HG02678 (cell line): ENCODE measurements around the gene MS4A4A.
"Not testable (repeated sequence)": the region's sequence is repeated elsewhere in the genome, so short reads cannot be mapped to it uniquely, and the experiment has no call there.

Source experiments
- ATAC-seq: cut with Tn5 transposase; IDR thresholded peaks from one replicate; pipeline ENCODE4 v1.9.1; 2021; ENCODE audit warnings: mild to moderate bottlenecking, moderate library complexity; ENCODE audit not compliant: unreplicated experiment

Gene MS4A4A

DNA sequence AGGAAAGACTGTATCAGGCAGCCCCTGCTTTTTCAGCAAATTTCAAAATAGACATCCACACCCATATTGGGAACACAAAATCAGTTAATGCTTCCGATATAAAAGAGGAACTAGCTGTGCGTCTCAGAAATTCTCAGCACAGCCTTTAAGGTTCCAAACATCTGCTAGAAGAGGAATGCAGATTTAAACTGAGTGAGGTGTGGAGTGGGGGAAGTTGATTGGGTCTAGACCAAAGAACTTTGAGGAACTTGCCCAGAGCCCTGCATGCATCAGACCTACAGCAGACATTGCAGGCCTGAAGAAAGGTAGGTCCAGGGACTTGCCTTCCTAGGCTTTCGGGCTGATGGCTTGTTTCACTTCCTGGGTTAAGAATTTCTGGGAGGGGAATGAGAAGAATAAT is at the start of gene MS4A4A:
Gene MS4A4A (plus strand): TSS at position 255 of the 400 bp plus-strand sequence. CDS start 10 bp downstream, at position 265.
- no peak for ATAC-seq

DNA sequence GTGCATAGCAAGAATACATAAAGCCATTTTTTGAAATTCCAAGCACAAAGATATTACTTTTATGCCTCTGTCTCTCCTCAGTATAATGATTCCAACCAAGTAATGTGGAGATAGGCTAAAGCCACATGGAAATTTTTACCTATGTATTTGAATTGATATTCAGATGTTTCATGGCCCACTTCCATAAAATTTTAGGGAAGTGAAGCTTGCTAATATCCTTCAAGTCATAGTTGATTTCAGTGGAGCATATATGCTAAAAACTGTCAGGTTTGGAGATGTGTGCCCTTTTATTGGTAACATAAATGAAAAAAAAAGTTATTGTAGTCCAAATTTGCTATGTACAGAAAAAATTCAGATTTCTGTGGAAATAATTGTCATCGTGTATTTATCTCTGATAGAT is 49.8 kb upstream of the MS4A4A start:
- ATAC-seq: no peak

DNA sequence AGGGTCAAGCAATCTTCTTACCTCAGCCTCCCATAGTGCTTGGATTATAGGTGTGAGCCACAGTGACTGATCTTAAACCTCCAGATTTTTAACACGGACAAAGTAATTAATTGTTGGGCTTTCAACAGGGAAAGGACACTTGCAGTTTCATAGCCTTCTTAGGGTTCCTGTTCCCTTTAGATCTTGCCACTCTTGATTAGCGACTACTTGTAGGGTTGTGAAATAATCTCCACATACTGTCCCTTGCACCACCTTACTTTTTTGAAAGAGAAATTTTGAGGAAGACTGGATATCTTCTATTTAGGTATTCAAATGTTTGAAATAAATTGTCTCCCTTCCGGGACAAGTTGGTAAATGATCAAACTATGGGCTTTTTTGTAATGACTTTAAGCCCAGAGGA is 45.1 kb upstream of the MS4A4A start:
- ATAC-seq: no peak

DNA sequence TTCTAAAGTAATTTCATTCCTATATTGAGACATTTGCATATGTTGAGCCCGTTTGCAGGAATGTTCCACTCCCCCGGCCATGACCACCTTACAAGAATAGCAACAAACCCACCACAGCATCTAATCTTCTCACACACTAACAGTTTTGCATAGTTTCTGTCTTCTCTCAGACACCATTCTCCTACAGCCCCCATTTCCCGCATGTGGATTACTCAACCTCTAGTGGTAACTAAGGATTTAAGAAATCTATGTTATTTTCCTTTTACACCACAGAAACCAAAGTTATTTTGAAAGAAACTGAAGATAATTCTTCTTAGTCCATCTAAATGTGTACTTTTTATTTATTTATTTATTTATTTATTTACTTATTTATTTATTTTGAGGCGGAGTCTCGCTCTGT is 39.8 kb upstream of the MS4A4A start:
- no peak for ATAC-seq

DNA sequence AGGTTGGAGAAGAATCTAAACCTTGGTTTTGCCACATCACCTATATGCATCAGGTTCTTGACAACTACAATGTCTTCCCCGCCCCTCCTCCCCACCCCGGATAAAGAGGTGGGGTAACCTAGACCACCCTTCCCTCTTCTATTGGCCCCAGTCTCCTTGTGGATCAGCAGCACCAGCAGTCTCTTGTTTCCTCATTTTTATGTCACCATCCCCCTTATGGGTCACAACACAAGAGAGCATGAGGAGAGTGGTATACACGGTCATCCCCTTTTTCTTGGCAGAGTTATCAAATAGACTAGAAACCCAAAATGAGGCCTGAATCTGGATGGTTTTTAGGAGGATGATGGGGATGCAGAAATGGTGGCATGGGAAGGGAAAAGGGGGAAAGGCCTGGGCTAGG is 38.7 kb upstream of the MS4A4A start:
- ATAC-seq: no peak

DNA sequence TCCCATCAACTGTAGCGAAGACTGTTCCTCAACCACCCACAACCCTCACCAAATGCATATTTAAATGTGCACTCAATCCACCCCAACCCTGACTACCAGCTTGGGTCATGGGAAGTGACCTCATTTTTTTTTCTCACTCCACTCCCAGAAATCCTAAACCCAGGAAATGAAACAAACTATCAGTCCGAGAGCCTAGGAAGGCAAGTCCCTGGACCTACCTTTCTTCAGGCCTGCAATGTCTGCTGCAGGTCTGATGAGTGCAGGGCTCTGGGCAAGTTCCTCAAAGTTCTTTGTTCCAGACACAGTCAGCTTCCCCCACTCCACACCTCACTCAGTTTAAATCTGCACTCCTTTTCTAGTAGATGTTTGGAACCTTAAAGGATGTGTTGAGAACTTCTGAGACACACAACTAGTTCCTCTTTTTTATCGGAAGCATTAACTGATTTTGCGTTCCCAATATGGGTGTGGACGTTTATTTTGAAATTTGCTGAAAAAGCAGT is 37.7 kb upstream of the MS4A4A start, which contains the start of gene MS4A4E:
Gene MS4A4E (minus strand): TSS at position 398 of the 500 bp plus-strand sequence. CDS start 13,082 bp downstream, outside the sequence.
- ATAC-seq: no peak

DNA sequence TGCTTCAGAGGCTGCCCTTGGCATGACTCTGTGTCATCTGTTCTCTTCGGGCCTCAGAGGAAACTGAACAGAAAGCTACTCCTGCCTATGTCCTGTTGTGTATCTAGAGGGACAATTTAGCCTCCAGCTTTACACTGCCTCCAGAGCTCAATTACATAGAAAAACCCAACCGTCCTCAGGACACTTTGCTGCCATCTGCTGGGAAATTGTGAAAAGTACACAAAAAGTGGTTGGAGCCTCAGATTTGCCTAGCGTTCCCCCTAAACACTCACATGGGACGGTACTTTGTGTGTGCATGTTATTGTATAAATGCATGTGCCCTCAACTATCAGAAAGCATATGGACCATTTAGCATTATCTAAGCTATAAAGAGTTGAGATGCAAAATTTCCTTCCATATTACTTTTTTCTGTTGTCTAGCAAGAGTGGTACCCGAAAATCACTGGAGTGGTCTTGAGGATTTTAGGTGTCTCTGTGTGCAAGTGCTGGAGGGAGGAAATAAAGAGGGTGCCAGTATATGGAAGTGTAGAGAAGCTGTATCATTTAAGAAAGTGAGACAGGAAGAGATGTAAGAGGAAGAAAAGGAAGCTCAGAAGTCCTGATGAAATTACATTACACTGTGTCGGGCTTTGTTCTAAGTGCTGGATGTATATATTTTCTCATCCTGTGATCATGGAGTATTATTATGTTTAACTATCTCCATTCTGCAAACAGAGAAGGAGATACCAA is 28.8 kb upstream of the MS4A4A start:
- no peak for ATAC-seq

DNA sequence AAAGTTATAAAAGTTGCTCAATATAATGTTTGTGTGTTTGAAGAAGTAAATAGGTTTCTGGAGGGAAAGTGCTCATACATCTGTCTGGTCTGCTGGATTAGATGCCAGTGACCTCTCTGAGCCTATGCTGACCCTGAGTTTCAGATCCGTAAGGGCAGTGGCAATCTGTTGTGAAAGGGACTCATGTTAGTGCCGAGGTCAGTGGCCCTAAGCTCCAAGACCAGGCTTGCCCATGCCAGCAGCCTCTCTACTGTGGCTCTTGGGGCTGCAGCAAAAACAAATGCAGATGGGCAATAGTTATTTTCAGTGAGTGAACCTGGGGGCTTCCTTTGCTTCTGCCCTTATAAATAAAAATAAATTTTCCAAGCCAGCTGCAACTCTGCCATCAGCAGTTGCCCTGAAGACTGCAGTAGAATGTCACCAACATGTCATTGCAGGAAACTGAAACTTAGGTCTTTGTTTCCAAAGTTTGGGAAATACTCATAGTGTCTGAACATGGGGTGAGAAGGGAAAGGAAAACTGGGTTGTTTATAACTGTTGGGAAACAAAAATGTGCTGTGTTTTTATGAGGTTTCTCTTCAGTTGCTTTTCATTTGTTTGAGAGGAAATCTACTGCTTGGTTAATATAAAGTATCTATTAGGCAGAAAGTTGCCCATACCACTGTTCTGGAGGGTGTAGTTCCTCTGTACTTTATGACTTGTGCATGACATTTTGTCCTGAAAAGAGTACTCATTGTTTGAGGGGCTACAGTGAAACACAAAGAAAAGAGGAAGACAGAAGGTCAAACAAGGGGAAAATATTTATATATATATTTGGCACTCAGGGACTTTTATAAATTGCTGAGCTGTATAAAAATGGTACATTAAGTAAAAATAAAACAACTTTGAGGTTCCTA is 28.0 kb upstream of the MS4A4A start:
- ATAC-seq: no peak

DNA sequence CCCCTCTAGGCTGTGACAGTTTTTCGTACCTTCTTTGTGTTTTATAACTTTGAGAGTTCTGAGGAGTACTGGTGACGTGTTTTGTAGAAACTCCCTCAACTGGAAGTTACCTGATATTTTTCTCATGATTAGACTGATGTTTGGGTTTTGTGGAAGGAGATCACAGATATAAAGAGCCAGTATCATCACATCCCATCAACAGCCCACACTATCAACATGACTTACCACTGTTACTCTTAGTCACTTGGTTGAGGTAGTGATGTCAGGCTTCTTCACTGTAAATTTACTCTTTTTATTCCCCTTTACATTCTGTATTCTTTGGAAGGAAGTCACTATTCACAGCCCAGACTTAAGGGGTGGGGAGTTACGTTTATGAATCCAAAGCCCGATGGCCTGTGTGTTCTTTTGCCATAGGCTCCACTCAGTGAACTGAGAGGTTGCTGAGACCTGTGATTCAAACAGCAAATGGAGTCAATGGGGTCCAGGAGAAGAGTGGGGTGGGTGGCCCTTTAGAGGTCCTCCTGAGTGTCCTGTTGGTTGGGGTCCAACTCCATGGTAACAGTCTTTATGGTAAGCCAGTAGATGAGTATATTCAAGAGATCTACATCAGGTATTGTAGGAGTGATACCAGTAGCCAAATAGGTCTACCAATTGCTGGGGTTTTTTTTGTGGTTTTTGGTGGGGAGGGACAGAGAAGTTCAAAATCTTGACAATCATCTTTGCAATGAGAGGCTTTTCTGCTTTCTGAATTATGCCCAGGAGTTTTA is 22.3 kb upstream of the MS4A4A start:
- ATAC-seq: no peak

DNA sequence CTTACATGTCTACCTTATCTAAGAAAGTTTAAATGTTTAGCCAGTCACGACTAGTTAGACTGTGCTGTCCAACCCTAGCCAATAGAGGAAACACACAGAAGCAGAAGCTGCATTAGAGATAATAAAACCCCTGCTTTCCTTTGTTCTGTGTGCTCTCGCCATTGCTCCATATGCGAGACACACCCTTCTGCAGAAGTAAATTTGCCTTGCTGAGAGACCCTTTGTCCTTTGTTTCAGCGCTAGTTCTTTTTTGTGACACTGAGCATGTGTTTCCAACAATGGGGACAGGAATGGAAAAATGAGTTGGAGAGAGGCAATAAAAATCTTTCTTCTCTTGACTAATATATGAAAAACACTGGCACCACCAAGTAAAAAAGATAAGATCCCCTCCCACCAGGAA is 19.5 kb upstream of the MS4A4A start:
- no peak for ATAC-seq

DNA sequence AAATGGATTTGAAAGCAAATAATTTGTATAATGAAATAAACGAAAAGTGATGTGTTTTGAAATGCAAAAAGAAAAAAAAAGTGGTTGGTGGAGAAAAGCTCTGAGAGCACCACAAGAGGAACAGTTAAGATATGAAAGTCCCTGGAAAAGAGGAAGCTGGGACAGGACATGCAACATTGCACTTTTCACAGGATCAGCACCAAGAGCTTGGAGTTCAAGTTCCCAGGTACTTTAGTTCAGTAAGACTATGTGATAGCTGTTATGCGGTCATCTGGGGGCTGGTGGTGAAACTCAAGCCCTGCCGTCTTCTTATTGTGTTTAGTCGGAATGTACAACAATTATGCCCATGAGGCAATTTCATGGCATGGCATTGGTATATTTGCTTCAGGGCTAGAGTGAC is 17.1 kb upstream of the MS4A4A start:
- no peak for ATAC-seq

DNA sequence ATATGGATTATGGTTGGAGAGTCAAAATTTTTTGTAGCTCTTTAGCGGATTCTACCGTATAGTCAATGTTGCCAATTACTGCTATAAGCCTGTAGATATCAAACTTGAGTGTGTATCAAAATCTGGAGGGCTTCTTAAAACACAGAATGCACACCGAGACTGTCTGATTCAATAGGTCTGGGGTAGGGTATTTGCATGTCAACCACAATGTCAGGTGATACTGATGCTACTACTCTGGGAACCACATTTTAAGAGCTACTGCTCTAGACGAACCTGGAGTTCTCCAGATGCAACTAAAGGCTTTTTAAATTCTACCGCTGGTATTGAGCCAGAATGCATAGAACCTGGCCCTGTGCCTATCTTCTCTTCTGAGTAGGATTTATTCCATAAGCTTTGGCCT is 15.8 kb upstream of the MS4A4A start:
- ATAC-seq: no peak

DNA sequence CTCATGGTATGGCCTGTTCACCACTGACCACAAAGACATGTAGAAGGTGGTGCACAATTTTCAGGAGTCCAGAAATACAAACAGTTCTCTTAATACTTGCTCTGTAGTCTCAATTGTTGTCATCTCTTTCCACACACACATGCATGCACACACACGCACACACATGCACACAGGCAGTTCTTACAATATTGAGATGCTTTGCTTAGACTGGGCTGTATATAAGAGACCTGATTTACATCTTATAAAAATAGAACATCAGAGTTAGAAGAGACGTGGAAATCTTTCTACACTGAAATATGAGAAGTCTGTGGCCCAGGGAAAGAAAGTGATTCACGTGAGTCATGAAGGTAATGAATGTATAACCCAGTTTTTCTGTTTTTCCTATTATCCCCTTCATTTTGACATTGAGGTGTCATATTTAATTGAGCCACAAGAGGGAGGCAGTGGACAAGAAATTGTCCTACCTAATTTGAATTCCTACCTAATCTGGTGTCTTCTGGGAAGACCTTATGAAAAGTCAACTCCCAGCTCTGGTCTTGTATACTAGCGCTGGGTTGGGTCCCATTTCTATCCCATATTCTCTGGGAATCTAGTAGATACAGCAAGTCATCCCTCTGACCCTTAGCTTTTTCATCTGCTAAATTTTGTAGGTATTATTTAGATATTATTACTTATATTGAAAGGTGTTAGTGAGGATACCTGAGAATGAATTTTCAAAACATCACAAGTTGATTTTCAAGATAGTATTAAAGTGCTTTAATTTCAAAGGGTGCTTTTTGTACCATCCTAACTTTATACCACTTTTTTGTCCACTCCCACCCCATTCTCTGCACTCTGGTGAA is 14.9 kb upstream of the MS4A4A start:
- ATAC-seq: peak; percentile 53

DNA sequence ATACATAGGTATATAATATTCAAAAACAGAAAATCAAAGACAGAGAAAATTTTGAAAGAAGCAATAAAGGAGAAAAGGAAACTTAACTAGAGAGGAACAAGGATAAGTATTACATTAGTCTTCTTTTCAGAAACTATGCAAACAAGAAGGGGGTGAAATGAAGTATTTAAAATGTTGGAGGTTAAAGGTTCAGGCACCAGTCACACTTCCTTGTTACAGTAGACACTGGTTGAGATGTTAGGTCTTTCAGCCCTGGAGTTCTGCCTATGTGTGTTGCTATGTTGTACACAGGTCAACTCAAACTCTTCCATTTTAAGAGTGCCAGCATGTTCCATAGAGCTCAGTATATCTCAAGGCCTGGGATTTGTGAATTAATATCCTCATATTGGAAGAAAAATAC is 6.0 kb upstream of the MS4A4A start:
- no peak for ATAC-seq

DNA sequence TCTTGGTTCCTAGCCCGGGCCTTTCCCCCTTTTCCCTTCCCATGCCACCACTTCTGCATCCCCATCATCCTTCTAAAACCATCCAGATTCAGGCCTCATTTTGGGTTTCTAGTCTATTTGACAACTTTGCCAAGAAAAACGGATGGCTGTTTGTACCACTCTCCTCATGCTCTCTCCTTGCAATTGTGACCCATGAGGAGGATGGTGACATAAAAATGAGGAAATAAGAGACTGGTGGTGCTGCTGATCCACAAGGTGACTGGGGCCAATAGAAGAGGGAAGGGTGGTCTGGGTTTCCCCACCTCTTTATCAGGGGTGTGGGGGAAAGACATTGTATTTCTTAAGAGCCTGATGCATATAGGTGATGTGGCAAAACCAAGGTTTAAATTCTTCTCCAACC is 1.0 kb downstream of the MS4A4A start:
- ATAC-seq: no peak

DNA sequence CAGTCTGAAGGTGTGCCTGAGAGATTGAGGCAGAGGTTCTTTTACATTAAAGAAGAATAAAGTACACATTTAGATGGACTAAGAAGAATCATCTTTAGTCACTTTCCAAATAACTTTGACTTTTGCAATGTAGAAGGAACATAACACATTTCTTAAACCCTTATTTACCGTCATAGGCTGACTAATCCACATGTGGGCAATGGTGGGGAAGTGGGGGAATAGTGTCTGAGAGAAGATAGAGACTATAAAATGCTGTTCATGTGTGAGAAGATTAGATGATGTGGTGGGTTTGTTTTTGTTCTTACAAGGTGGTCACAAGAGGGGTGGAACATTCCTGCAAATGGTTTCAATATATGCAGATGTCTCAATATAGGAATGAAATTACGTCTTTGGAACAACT is 1.8 kb downstream of the MS4A4A start:
- no peak for ATAC-seq

DNA sequence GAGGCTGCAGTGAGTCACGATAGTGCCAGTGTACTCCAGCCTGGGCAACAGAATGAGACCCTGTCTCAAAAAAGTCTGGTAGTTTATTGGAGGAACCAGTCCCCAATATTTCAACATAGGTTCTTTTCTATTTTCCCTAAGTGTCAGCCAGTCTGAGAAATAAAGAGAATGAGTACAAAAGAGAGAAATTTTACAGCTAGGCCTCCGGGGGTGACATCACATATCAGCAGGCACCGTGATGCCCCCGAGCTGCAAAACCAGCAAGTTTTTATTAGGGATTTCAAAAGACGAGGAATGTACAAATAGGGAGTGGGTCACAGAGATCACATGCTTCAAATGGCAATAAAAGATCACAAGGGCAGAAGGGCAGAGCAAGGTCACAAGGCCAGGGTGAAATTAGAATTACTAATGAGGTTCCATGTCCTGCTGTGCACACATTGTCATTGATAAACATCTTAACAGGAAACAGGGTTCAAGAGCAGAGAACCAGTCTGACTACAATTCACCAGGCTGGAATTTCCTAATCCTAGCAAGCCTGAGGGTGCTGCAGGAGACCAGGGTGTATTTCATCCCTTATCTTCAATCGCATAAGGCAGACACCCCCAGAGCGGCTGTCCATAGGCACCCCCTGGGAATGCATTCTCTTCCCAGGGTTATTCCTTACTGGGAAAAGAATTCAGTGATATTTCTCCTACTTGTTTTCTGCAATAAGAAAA is 5.1 kb downstream of the MS4A4A start:
- not testable (repeated sequence) for ATAC-seq

DNA sequence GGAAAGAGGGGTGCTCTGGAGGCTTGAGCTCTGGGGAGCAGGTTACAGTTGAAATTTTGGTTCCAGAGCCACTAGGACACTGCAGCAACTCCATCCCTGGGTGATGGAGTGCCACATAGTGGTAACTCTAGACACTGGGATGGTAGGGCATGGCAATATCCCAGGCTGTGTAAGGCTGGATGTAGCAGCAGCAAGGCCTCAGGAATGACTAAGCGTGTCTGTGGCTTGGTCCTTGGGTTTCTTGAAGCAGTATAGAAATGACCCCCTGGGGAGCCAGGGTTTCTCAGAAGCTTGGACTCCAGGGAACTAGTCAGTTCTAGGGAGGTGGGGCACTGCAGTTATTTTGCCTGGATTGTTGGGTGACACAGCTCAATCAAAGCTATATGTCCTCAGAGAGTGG is 8.1 kb downstream of the MS4A4A start:
- no peak for ATAC-seq

DNA sequence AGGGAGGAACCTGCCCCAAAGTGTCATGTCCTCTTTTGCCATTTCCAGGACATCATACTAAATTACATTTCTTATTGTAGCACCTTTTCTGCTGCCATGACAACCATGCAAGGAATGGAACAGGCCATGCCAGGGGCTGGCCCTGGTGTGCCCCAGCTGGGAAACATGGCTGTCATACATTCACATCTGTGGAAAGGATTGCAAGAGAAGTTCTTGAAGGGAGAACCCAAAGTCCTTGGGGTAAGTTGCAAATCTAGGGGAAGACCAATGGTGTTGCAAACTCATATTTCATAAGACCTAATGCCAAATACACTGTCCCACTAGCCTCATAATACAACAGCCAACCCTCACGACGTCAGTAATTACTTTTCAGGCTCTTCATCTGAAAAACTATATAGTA is 11.7 kb downstream of the MS4A4A start:
- ATAC-seq: no peak

DNA sequence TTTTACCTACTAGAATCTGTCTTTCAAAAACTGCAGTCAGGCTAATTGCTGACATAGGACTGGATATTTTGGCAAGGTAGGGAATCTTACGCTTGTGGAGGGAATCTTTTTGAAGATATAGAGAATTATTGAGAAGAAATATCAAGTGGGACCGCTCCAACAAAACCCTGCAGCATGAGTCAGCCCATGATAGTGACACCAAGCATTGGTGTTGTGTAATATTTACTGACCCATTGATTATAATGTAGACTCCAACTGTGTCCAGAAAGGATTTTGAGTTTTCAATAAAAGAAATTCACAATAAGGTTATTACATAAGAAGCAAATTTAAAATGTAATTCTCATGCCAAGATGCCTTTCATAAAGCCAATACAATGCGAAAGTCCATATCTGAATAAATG is 20.7 kb downstream of the MS4A4A start:
- no peak for ATAC-seq
